ENCODE results near the gene CCDC85A. TPM values are rescaled to one million over a fixed set of nuclear protein-coding genes. Genes with fewer than 3 reads are reported as not detected.
A peak's percentile ranks its signal among the peaks of the same experiment; 100 is the strongest.

The CCDC85A gene
- total and polyA plus RNA-seq, 4 donors: 1.7 to 10.5 (median 6.6) TPM

DNA sequence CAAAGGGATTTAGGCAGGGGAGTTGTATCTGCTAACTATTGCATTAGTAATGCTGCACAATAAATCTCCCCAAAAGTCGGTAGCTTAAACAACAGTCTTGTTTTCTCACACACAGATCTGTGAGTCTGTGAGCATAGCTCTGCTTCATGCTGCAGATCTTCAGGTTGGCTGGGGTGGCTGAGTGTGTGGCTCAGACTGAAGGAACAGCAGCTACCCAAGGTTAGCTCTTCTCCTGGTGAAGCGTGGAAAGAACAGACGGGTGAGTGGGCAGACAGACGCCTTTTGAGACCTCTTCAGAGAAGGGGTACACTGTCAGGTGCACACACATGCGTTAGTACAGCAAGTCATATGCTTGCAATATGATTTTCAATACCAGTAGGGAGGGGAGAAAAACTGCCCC is 3.9 kb upstream of the CCDC85A start:
- TF ChIP-seq CTCF (IDR thresholded peaks at IDR 0.05; ENCODE audit: control extremely low read depth, extremely low read depth): no peak
- no peak for ATAC-seq (ENCODE audit: insufficient read depth, low FRiP score)
- Histone ChIP-seq H3K27ac (ENCODE audit: low read depth in 1 of 2, low read length in 1 of 2) (no peak overlapping the region), H3K4me3 (no peak overlapping the region), H3K27me3 (ENCODE audit: control insufficient read depth in 3 of 3, insufficient read depth in 3 of 3, low read length in 2 of 3) (peaks cover 0 to 16% (median 11%) of the 10 kb centered on the region in 3 donors), H3K4me1 (ENCODE audit: control insufficient read depth in 5 of 5, insufficient read depth in 5 of 5, low read length in 5 of 5) (peaks cover 0 to 12% (median 0%) of the 10 kb centered on the region in 5 donors), H3K9me3 (ENCODE audit: control insufficient read depth in 4 of 4, insufficient read depth in 3 of 4, low read length in 3 of 4) (peaks cover 0 to 2% (median 0%) of the 10 kb centered on the region in 4 donors), H3K9ac (ENCODE audit: insufficient read depth in 1 of 2, low read length in 2 of 2) (no peak overlapping the region), H3K36me3 (ENCODE audit: control insufficient read depth in 4 of 4, insufficient read depth in 4 of 4, low read length in 4 of 4) (no peaks in the 10 kb centered on the region)
- WGBS, 2 donors: 84% methylated on average over 5 of the region's 5 CpGs
- DNase-seq: no peak

DNA sequence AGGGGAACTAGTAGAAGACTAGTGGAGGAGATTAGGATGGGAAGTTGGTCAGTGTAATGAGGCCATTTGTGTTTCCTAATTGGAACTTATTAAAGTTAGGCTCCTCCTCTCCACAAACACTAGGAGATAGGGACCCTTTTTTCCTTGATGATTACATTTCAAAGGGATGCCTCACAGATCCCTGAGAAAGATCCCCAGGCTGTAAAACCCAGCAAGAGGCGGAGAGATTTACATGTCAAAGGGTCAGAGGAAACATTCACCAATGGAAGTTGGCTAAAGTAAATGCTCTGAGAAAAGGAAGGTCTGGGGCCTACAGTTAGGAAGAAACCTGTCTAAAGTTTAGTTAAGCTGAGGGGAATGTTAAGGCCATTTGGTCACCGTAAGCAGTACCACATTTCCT is 1.4 kb upstream of the CCDC85A start:
- TF ChIP-seq CTCF (IDR thresholded peaks at IDR 0.05; ENCODE audit: control extremely low read depth, extremely low read depth): no peak
- Histone ChIP-seq H3K27me3 (ENCODE audit: control insufficient read depth in 3 of 3, insufficient read depth in 3 of 3, low read length in 2 of 3) (peaks cover 0 to 31% (median 30%) of the 10 kb centered on the region in 3 donors), H3K9ac (ENCODE audit: insufficient read depth in 1 of 2, low read length in 2 of 2) (no peak overlapping the region), H3K9me3 (ENCODE audit: control insufficient read depth in 4 of 4, insufficient read depth in 3 of 4, low read length in 3 of 4) (no peaks in the 10 kb centered on the region), H3K36me3 (ENCODE audit: control insufficient read depth in 4 of 4, insufficient read depth in 4 of 4, low read length in 4 of 4) (no peaks in the 10 kb centered on the region), H3K4me1 (ENCODE audit: control insufficient read depth in 5 of 5, insufficient read depth in 5 of 5, low read length in 5 of 5) (peaks cover 0 to 19% (median 0%) of the 10 kb centered on the region in 5 donors), H3K4me3 (no peak overlapping the region), H3K27ac (ENCODE audit: low read depth in 1 of 2, low read length in 1 of 2) (no peak overlapping the region)
- 95 to 98% methylated on average over 2 of the region's 2 CpGs for WGBS, 2 donors
- DNase-seq (no peak), ATAC-seq (ENCODE audit: insufficient read depth, low FRiP score) (no peak)

GRCh38 chr2:56184500-56185011 is 766 bp downstream of the CCDC85A start:
- H3K27ac ChIP-seq (ENCODE audit: low read depth in 1 of 2, low read length in 1 of 2): peak overlapping the region; percentile 79 to 82
- no peak for TF ChIP-seq CTCF (IDR thresholded peaks at IDR 0.05; ENCODE audit: control extremely low read depth, extremely low read depth)
- H3K4me1 ChIP-seq (ENCODE audit: control insufficient read depth in 5 of 5, insufficient read depth in 5 of 5, low read length in 5 of 5): peaks cover 0 to 19% (median 0%) of the 10 kb centered on the region in 5 donors
- peaks cover 0 to 37% (median 37%) of the 10 kb centered on the region in 3 donors for H3K27me3 ChIP-seq (ENCODE audit: control insufficient read depth in 3 of 3, insufficient read depth in 3 of 3, low read length in 2 of 3)
- peak; percentile 4 to 19 (median 16) for DNase-seq
- no peaks in the 10 kb centered on the region for H3K9me3 ChIP-seq (ENCODE audit: control insufficient read depth in 4 of 4, insufficient read depth in 3 of 4, low read length in 3 of 4)
- ATAC-seq (ENCODE audit: insufficient read depth, low FRiP score): peak; percentile 20
- peak overlapping the region; percentile 76 for H3K4me3 ChIP-seq
- WGBS, 2 donors: 0% methylated on average over 52 to 64 of the region's 64 CpGs
- no peaks in the 10 kb centered on the region for H3K36me3 ChIP-seq (ENCODE audit: control insufficient read depth in 4 of 4, insufficient read depth in 4 of 4, low read length in 4 of 4)
- H3K9ac ChIP-seq (ENCODE audit: insufficient read depth in 1 of 2, low read length in 2 of 2): no peak overlapping the region

Data from lung (tissue), 12 donors.